SIG-M5 treated with dmso at 0.1 percent for 504 hours (cell line): Measurements from ENCODE around the gene SCAI.
"Not testable (repeated sequence)": the region's sequence is repeated elsewhere in the genome, so short reads cannot be mapped to it uniquely, and the experiment has no call there.

ENCODE experiments used
- DNase-seq: peaks from one replicate; lab custom pipeline; 2025; ENCODE audit not compliant: unreplicated experiment; lab: John Stamatoyannopoulos, UW

The SCAI gene

DNA sequence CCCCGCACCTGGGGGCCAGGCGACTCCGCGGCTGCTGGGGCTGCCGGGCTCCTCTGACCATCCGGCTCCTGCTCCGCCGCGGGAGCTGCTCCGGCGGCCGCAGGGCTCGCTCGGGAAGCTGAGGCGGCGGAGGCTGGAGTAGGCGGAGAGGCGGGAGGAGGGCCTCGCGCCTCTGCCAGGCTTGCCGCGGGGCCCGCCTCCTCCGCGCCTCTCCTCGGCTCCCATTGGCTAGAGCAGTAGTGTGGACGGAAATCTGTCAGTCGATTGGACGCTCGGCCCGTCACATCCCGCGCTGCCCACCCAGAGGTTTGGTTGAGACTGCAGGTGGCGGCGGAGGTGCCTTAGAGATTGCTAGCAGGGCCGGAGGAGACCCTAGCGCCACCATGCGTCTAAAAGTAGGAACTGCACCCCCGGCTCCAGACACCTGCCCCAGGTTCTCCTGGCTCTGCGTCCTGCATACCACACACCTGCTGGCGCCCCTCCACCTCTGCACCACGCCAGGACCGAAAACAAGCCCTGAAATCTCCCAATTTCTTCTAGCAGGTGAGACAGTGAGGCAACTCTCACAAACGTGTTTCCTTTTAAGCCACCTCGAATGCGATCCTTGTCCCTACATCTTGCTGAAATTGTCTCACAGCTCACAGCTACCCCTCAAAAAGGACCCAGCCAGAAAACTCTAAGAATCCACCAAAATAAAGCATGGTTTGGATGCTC lies at the start of gene SCAI:
Gene SCAI, minus strand, starts transcription at position 152 of the 714 bp plus-strand sequence. Its CDS starts 91 bp downstream, at position 61.
- DNase-seq, result peak; percentile 98

DNA sequence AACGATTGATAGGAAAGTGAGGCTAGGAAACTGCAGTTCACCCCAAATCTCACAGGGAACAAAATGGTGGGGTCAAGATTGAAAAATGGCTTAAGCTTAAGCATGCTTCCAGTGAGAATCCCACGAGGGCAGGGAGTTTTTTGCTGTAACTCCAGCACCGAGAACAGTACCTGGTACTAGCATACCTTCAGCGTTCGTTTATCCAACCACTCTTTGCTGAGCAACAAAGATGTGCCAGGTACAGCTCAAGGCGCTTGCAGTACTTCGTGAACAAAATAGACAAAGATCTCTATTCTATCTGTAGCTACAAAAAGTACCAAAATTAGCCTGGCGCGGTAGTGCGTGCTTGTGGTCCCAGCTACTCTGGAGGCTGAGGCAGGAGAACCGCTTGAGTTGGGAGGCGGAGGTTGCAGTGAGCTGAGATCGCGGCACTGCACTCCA lies 47.1 kb upstream of the SCAI start:
- DNase-seq, result no peak

DNA sequence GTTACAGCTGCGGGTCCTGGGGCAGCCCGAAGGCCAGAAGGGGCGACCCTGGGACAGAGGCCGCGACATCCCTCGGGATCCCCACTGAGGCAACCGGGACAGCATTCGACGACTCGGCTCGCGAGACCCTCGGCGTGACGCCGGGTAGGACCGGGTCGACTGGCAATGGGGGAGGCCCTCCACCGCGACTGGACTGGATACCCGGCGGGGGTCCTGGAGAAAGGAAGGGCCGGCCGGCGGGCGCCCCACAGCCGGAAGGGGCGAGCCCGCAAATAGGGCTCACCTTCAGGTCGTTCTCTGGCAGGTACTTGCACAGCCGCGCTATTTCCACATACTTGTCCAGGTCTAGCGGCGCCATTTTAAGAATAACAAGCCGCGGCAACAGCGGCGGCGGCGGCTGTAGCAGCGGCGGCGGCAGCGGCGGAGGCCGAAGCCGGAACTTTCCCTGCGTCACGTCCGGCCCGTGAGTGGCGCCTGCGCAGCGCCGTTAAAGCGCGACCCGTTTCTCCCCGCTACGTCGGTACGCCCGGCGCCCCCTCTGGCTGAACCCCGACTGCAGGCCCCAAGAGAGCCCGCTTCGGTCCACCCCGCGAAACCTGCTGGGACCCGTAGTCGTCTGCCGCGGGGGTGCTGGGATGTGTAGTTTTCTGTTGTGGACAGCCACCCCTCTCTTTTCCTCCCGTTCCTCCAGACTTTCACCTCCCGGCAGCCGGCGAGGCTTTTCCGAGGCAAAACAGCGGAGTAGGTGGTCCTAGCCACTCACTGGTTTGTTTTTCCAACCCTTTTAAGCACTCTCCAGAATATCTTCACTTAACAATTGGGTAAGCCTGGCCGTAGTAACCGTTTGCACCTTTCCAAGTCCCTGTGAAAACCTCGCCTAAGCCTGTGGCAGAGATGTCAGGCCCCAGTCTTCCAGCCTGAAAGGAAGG lies 46.3 kb upstream of the SCAI start, which contains the start of gene PPP6C:
Gene PPP6C, minus strand, starts transcription at position 443 of the 929 bp plus-strand sequence. Its CDS starts 85 bp downstream, at position 358.
- peak; percentile 96 for DNase-seq

DNA sequence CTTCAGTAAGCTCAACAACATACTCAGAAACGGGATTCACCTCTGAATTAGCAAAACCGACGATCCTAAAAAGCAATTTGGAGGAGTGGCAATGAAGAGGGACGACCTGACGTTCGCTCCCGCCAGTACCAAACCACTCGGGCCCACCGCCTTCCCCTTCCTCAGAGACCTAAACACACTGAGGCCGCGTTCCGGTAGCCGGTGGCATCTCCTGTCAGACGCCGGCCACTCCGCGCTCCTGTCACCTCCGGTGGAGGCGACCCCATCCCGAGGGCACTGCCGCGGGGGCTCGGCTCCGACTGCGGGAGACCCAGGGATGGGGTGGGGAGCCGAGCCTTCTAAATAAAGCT lies 45.7 kb upstream of the SCAI start:
- DNase-seq, result peak; percentile 12

DNA sequence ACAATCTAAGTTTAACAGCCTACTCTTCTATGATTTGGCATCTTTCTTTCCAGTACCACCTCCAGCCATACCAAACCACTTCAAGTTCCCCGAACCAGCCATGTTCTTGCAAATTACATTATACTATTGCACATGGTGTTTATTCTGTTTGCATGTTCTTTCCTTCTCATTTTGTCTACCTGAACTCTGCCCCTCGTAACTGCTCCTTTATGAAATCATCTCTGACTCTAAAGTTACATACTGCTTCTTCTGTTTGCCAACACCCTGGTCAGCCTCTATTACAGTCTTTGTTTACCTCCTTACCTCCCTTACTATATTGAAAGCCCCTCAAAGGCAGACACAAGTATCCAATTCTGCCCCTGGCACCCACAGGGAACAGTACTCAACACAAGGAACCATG lies 40.2 kb upstream of the SCAI start:
- no peak for DNase-seq

DNA sequence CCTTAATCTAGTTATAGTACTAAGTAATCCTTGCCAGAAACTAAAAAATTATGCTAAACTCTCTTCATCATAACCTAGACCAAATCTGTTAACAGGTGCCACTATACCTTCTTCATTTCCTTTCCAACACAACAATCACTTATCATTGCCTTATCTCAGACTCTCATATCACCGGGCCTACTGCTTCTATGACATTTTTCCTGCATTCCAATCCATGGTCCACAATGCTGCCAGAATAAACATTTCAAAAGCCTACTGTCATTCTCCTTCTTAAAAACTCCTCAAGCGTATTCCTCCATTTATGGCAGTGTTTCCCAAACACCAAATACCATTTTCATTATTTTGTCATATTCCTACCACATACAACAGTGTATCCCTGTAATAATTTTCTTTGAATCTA lies 39.7 kb upstream of the SCAI start:
- no peak for DNase-seq

DNA sequence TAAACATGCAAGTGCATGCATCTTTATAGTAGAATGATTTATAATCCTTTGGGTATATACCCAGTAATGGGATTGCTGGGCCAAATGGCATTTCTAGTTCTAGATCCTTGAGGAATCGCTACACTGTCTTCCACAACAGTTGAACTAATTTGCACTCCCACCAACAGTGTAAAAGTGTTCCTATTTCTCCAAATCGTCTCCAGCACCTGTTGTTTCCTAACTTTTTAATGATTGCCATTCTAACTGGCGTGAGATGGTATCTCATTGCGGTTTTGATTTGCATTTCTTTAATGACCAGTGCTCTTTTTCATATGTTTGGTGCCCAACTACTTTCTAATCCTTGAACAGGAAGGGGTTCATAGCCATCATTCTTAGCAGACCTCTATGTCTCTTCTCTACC lies 38.4 kb upstream of the SCAI start:
- not testable (repeated sequence) for DNase-seq

DNA sequence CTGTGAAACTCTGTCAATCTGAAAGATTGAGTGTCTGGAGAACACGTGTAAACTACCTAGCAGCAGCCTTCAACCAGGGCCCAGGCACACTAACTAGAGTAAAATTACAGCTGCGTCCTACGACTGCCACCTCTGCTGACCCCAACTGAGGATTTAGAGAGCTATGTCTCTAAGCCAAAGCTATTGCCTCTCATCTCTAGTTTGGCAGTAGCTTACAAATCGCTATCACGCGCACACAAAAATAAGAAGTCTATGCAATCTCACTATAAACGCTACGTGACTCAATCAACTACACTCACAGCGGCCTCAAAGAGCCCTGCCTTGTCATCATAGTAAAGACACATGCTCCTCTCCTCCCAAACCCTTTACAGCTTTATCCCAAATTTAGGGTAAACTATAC lies 37.5 kb upstream of the SCAI start:
- DNase-seq, result no peak

DNA sequence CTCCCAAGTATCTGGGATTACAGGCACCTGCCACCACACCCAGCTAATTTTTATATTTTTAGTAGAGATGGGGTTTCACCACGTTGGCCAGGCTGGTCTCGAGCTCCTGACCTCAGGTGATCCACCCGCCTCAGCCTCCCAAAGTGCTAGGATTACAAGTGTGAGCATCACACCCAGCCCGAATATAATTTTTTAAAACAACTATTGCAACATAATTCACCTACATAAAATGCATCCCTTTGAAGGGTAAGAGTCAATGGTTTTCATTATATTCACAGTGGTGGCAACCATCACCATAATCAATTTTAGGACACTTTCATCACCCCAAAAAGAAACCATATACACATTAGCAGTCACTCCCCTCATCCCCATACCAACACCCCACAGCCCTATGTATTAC lies 36.4 kb upstream of the SCAI start:
- DNase-seq, result not testable (repeated sequence)

DNA sequence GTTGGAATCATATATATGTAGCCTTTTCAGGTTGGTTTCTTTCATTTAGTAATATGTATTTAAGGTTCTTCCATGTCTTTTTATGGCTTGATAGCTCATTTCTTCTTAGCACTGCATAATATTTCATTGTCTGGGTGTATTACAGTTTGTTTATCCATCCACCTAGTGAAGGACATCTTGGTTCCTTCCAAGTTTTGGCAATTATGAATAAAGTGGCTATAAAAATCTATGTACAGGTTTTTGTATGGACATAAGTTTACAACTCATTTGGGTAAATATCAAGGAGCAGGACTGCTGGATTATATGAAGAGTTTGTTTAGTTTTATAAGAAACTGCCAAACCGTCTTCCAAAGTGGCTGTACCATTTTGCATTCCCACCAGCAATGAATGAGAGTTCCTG lies 34.6 kb upstream of the SCAI start:
- DNase-seq, result no peak

DNA sequence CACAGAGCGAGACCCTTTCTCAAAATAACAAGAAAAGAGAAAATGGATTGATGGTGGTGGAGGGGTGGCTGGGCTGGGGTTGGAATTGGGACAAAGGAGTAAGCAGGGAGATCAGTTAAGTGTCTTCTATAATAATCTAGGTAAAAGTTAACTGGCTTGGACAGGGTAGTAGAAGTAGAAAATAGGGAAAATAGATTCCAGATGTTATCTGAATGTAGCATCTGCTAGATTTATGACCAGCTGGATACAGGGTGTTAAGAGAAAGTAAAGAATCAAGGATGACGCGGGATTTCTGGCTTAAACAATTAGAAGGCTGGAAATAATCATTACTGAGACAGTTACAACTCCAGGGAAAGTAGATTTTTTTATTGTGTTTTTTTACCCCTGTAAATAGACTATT lies 33.3 kb upstream of the SCAI start:
- DNase-seq, result no peak

DNA sequence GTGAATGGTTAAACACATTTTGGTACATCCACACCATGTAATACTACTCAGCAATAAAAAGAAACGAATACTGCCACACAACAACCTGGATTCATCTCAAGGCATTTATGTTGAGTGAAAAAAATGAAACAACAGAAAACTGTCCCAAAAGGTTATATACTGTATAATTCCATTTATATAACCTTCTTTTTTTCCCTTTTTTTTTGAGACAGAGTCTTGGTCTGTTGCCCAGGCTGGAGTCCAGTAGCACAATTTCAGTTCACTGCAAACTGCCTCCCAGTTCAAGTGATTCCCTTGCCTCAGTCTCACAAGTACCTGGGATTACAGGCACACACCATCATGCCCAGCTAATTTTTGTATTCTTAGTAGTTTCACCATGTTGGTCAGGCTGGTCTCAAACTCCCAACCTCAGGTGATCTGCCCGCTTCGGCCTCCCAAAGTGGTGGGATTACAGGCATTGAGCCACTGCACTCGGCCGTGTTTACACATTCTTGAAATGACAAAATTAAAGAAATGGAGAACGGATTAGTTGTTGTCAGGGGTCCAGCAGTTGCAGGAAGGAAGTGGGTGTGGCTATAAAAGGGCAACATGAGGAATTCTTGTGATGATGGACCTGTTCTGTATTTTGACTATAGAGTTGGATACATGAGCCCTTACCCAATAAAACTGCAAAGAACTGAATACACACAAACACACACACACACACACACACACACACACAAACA lies 28.9 kb upstream of the SCAI start:
- no peak for DNase-seq

DNA sequence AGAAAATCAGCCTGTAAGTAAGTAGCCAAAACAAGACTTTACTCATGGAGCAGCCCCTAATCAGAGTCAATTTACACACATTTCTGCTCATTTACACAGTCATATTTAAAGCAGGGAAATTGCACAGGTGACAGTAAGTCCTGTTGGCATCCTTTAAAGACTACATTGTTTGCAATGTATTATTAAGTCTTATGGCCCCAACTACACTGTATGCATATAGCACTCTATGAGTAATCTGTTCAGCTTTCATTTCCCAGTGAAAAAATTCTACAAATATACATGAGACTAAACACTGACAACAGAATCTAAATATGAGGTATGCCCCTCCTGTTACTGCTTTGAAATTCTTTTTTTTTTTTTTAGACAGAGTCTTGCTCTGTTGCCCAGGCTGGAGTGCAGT lies 26.6 kb upstream of the SCAI start:
- no peak for DNase-seq

DNA sequence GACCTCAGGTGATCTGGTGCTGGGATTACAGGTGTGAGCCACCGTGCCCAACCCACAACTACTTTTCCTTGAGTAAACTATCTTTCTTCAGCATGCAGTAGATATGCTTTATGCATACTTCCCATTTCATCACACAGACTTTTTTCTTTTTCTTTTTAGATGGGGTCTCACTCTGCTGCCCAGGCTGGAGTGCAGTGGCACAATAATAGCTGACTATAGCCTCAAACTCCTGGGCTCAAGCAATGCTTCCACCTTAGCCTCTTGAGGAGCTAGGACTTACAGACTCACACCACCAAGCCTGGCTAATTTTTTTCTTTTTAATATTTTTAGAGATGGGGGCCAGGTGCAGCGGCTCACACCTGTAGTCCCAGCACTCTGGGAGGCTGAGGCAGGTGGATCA lies 23.4 kb upstream of the SCAI start:
- DNase-seq, result no peak

DNA sequence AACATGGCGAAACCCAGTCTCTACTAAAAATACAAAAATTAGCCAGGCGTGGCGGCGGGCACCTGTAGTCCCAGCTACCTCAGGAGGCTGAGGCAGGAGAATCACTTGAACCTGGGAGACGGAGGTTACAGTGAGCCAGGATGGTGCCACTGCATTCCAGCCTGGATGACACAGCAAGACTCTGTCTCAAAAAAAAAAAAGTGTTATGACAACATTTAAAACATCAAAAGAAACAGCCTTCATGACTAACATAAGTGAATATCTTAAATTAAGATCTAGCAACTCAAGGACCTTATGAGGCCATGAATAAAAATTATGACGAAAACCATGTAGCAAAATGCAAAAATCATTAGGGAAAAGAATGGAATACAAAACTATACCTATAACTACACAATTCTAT lies 19.6 kb upstream of the SCAI start:
- DNase-seq, result not testable (repeated sequence)

DNA sequence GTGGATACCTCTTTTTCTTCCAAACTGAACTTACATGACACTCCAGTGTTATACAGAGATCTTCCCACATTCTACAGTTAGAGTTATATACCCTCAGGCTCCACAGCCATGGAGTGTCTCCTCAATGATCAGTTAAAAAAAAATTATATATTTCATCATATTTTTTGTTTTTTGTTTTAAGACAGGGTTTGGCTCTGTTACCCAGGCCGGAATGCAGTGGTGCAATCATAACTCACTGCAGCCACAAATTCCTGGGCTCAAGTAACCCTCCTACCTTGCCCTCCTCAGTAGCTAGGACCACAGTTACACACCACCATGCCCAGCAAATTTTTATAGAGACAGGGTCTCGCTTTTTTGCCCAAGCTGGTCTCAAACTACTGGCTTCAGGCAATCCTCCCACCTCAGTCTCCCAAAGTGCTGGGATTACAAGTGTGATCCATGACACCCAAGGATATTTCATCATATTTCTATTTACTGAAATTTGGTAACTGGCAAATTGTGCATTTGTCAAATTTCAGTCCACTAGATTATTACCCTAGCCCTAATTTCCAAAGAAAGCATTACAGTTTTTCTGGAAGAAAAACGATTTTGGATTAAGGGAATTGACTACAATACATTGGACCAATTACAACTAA lies 18.1 kb upstream of the SCAI start:
- DNase-seq, result no peak

DNA sequence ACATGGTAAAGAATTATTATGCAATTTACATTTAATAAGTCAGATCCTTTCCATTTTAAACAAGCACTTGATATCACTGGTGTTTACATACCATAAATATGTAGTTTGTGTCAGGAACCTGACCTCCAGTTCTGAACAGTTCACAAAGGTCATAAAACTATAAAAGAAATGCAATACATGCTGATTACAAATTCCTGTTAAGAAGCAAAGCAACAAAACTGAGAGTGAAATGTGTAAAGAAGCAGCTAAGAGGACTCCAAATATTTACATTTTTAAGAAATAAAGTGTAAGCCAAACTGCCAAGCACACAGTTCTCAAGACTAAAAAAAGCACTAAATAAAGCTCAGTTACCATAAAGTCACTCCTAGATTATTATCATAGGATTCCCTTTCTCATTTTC lies 17.4 kb upstream of the SCAI start:
- DNase-seq, result no peak

DNA sequence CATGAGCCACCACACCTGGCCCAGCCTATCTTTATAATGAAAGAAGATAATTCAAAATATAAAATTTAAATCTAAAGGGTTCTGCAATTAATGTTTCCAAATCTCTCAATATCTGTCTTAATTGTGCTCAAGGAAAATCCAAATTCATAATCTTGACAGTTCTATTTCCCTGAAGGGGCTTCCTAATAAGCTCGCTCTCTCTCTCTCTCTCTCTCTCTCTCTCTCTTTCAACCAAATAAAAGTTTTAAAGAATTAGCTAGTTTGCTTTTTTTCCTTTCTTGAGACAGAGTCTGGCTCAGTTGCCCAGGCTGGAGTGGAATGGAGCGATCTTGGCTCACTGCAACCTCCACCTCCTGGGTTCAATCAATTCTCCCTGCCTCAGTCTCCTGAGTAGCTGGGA lies 13.2 kb upstream of the SCAI start:
- DNase-seq, result no peak

DNA sequence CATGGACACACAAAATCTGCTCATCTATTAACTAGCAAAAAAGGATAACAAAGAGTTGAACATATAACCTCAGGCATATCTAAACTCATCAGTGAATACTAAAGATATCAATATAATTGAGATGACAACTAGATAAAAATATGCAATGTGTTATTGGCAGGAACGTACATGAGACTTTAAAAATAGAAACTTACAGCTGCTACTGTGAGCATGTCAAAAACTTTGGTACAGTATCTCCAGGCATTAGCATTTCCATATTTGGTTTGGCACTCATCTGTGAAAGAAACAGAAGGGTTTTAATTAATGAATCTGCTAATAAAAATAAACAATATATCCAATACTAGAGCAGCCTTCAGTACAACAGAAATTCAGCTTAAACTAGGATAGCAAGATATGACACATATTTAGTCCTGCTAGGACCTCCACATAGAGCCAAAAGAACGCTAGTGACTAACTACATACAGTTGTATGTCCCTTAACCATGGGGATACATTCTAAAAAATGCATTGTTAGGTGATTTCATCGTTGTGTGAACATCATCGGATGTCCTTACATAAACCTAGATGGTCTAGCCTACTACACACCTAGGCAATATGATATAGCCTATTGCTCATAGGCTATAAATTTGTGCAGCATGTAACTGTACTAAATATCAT lies 10.5 kb upstream of the SCAI start:
- no peak for DNase-seq

DNA sequence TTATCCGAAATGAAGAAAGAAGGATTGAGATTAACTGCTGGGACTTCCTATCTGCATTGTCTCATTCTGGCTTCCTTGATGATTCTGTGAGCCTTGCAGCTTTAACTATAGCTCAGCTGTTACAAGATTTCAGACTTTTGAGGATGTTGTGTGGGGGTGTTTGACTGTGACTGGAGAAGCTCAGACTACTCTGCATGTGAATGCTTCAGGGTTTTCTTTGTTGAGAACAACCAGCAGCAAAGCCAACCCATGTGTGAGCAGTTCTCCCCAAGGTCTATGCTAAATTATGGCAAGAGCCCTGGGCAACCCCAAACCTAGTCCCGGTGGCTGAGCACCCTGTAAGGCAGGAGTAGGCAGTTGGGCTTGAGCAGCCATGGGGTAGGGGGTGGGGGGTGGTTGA lies 8.4 kb upstream of the SCAI start:
- DNase-seq, result no peak
